Panc1 (cell line): Measurements from ENCODE around the gene C1orf159. TPM values are rescaled to one million over a fixed set of nuclear protein-coding genes. Genes with fewer than 3 reads are reported as not detected.

Experiments used
- ATAC-seq: fragments of 200-7000 bp; cut with Tn5 transposase; 2 replicates; pipeline ENCODE4 v1.9.1; 2020; ENCODE audit warnings: mild to moderate bottlenecking, moderate library complexity
- BruUV-seq: library from RNA; stranded (reverse); fragments of 400-500 nt; replicated peaks from 2 replicates; lab custom pipeline; 2021; lab: Mats Ljungman, UMichigan
- CTCF ChIA-PET: fragments of 300-600 bp; sonication (Branson Sonifier 250); formaldehyde crosslinking; loops from one replicate; lab custom pipeline; 2022; ENCODE audit warnings: antibody characterized with exemption; lab: Charles Lee
- POLR2A ChIA-PET: fragments of 300-600 bp; sonication (Branson Sonifier 250); formaldehyde crosslinking; loops from one replicate; lab custom pipeline; 2022; ENCODE audit warnings: antibody characterized with exemption; lab: Charles Lee
- DNase-seq: peaks from one replicate; pipeline ENCODE4 v3.0.0-alpha.2; 2010; ENCODE audit warnings: low read depth, low spot score
- H3K27ac ChIP-seq: 2 replicates; pipeline ENCODE4 v1.5.1; 2011; ENCODE audit warnings: mild to moderate bottlenecking, low read length, inconsistent platforms
- H3K27me3 ChIP-seq: fragments of 200-500 bp; sonication (Bioruptor generic); 2 replicates; pipeline ENCODE4 v1.6.0; 2014; ENCODE audit warnings: low read length, inconsistent platforms; ENCODE audit not compliant: control insufficient read depth, insufficient read depth
- H3K36me3 ChIP-seq: fragments of 200-500 bp; sonication (Bioruptor generic); 2 replicates; pipeline ENCODE4 v1.5.1; 2014; ENCODE audit warnings: inconsistent platforms, mild to moderate bottlenecking, low read length, moderate library complexity; ENCODE audit not compliant: control insufficient read depth, insufficient read depth
- H3K4me1 ChIP-seq: 2 replicates; pipeline ENCODE4 v1.5.1; 2011; ENCODE audit warnings: inconsistent platforms, mild to moderate bottlenecking, low read length, moderate library complexity; ENCODE audit not compliant: control insufficient read depth, insufficient read depth
- H3K4me3 ChIP-seq, 2 experiments: 2 replicates each; pipeline ENCODE4 v1.5.1; 2011 to 2012; ENCODE audit warnings: low read depth in 2 of 2, low read length in 2 of 2, mild to moderate bottlenecking in 2 of 2, inconsistent platforms in 1 of 2, moderate library complexity in 1 of 2
- H3K9me3 ChIP-seq: fragments of 200-500 bp; sonication (Bioruptor generic); 2 replicates; pipeline ENCODE4 v1.5.1; 2014; ENCODE audit warnings: low read depth, mild to moderate bottlenecking, inconsistent platforms, low read length, moderate library complexity; ENCODE audit not compliant: control insufficient read depth, insufficient read depth
- CTCF ChIP-seq: fragments of 450-650 bp; IDR thresholded peaks from 2 replicates; pipeline ENCODE4 v1.5.1; 2017; ENCODE audit warnings: mild to moderate bottlenecking
- POLR2AphosphoS5 ChIP-seq: IDR thresholded peaks from 2 replicates; pipeline ENCODE4 v1.6.1; 2012; ENCODE audit warnings: mild to moderate bottlenecking, low read depth, low read length, moderate library complexity
- SIN3A ChIP-seq: IDR thresholded peaks from 2 replicates; pipeline ENCODE4 v1.6.1; 2012; ENCODE audit warnings: low read depth, mild to moderate bottlenecking, low read length, moderate library complexity, borderline replicate concordance; ENCODE audit not compliant: insufficient read depth
- TCF7L2 ChIP-seq: IDR thresholded peaks from 2 replicates; pipeline ENCODE4 v1.6.1; 2011; ENCODE audit warnings: mild to moderate bottlenecking, low read depth, low read length, inconsistent platforms
- in situ Hi-C: cut with HindIII; loops from 2 replicates; pipeline ENCODE4 v1.10.0; 2016; ENCODE audit warnings: low sequenced_read_pairs, low pct_unique_long_range_greater_than_20kb
- intact Hi-C: fragments of 100-400 bp; cut with micrococcal nuclease; formaldehyde crosslinking; loops from one replicate; pipeline ENCODE4 v1.10.0; 2022; ENCODE audit not compliant: unreplicated experiment
- total RNA-seq: library from RNA; stranded (reverse); gene quantifications from one replicate; pipeline ENCODE4 v1.2.1, GENCODE V29; 2021; ENCODE audit not compliant: unreplicated experiment
- TF ChIP-seq, protein P1 (sequence below), 2 experiments: IDR thresholded peaks; 2 replicates each; pipeline ENCODE4 v1.6.1; 2011 to 2012; ENCODE audit warnings: low read depth in 2 of 2, control low read depth in 1 of 2, low read length in 1 of 2, mild to moderate bottlenecking in 1 of 2, moderate library complexity in 1 of 2; ENCODE audit not compliant: insufficient read depth in 1 of 2

C1orf159 gene
- total RNA-seq, 1 experiment from 2014 or later = 28.8 TPM

GRCh38 chr1:1118011-1118875 is 2.4 kb upstream of the C1orf159 start:
- BruUV-seq = no TSS peak
- H3K4me1 ChIP-seq = peaks cover 9% of the 10 kb centered on the region
- no peak for ATAC-seq
- ChIA-PET CTCF (no interaction called here), POLR2A (no interaction called here)
- peaks cover 3% of the 10 kb centered on the region; the same call in 1 of the 2 replicates for H3K9me3 ChIP-seq
- TF ChIP-seq CTCF = no peak
- TF ChIP-seq TCF7L2 = no peak
- no peak for TF ChIP-seq POLR2AphosphoS5
- TF ChIP-seq, protein P1, sequence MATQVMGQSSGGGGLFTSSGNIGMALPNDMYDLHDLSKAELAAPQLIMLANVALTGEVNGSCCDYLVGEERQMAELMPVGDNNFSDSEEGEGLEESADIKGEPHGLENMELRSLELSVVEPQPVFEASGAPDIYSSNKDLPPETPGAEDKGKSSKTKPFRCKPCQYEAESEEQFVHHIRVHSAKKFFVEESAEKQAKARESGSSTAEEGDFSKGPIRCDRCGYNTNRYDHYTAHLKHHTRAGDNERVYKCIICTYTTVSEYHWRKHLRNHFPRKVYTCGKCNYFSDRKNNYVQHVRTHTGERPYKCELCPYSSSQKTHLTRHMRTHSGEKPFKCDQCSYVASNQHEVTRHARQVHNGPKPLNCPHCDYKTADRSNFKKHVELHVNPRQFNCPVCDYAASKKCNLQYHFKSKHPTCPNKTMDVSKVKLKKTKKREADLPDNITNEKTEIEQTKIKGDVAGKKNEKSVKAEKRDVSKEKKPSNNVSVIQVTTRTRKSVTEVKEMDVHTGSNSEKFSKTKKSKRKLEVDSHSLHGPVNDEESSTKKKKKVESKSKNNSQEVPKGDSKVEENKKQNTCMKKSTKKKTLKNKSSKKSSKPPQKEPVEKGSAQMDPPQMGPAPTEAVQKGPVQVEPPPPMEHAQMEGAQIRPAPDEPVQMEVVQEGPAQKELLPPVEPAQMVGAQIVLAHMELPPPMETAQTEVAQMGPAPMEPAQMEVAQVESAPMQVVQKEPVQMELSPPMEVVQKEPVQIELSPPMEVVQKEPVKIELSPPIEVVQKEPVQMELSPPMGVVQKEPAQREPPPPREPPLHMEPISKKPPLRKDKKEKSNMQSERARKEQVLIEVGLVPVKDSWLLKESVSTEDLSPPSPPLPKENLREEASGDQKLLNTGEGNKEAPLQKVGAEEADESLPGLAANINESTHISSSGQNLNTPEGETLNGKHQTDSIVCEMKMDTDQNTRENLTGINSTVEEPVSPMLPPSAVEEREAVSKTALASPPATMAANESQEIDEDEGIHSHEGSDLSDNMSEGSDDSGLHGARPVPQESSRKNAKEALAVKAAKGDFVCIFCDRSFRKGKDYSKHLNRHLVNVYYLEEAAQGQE (IDR thresholded peaks at IDR 0.05; ENCODE audit: insufficient read depth in 1 of 2, low read depth in 2 of 2, low read length in 1 of 2) = no peak
- TF ChIP-seq SIN3A = no peak
- in situ Hi-C loops (no loop called here), intact Hi-C loops (no loop called here)
- H3K4me3 ChIP-seq = no peak overlapping the region
- no peak for DNase-seq
- no peak overlapping the region for H3K27ac ChIP-seq
- no peaks in the 10 kb centered on the region for H3K36me3 ChIP-seq
- no peaks in the 10 kb centered on the region for H3K27me3 ChIP-seq

GRCh38 chr1:1117469-1117831 is 1.6 kb upstream of the C1orf159 start:
- H3K4me3 ChIP-seq = no peak overlapping the region
- DNase-seq (no peak), ATAC-seq (no peak)
- no TSS peak for BruUV-seq
- POLR2A ChIA-PET = no interaction called here
- intact Hi-C loops (no loop called here), in situ Hi-C loops (no loop called here)
- H3K27ac ChIP-seq = no peak overlapping the region
- no peak for TF ChIP-seq TCF7L2
- no peak for TF ChIP-seq SIN3A
- TF ChIP-seq POLR2AphosphoS5 = no peak
- TF ChIP-seq CTCF = no peak
- TF ChIP-seq, protein P1 (IDR thresholded peaks at IDR 0.05; ENCODE audit: insufficient read depth in 1 of 2, low read depth in 2 of 2, low read length in 1 of 2) = no peak
- H3K9me3 ChIP-seq = peaks cover 3% of the 10 kb centered on the region; the same call in 1 of the 2 replicates
- peaks cover 7% of the 10 kb centered on the region for H3K4me1 ChIP-seq
- no peaks in the 10 kb centered on the region for H3K27me3 ChIP-seq
- CTCF ChIA-PET = no interaction called here
- H3K36me3 ChIP-seq = no peaks in the 10 kb centered on the region
